GM23248 (cell line): ENCODE measurements around the gene TMEM178B.

Experiments used
- EZH2 ChIP-seq: fragments of 200-600 bp; sonication (generic); IDR thresholded peaks from 2 replicates; pipeline ENCODE4 v1.6.1; 2018; ENCODE audit warnings: antibody characterized with exemption, mild to moderate bottlenecking; ENCODE audit not compliant: insufficient read depth, poor library complexity, severe bottlenecking
- EZH2phosphoT487 ChIP-seq: fragments of 200-600 bp; sonication (generic); IDR thresholded peaks from 2 replicates; pipeline ENCODE4 v1.6.1; 2018; ENCODE audit warnings: antibody characterized with exemption, moderate library complexity, mild to moderate bottlenecking, low read depth; ENCODE audit not compliant: insufficient read depth

- TF ChIP-seq EZH2phosphoT487 = no peak
- no peak for TF ChIP-seq EZH2
Observed at GRCh38 chr7:141374425-141374824, 300.6 kb downstream of the TMEM178B start.
